WI38 (cell line): ENCODE measurements around the gene LEF1.

Source experiments
- H3K4me3 ChIP-seq: 2 replicates; pipeline ENCODE4 v1.5.1; 2011; ENCODE audit warnings: low read depth, mild to moderate bottlenecking, control low read depth, low read length
- TF ChIP-seq, protein P1 (sequence below): IDR thresholded peaks from 2 replicates; pipeline ENCODE4 v1.5.1; 2012; ENCODE audit warnings: low read depth, mild to moderate bottlenecking, control low read depth, low read length

The LEF1 gene

DNA sequence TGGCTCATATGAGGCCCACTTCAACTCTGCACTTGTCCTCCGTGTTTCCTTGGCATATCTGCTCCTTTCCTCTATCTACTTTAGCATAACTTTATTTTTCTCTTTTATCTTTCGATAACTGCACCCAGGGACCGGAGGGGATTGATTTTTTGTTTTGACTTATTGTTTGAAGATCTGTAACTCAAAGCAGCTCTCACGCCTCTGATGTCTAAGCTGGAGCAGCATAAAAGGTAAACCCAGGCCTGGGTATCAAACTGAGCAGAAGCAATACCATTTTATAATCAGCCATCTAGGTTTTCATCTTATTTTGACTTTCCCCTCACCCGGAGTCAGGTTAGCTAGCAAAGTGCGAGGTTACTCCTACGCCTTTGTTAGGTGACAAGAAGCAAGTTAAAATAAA, 28.4 kb downstream of the LEF1 start:
- TF ChIP-seq, protein P1, sequence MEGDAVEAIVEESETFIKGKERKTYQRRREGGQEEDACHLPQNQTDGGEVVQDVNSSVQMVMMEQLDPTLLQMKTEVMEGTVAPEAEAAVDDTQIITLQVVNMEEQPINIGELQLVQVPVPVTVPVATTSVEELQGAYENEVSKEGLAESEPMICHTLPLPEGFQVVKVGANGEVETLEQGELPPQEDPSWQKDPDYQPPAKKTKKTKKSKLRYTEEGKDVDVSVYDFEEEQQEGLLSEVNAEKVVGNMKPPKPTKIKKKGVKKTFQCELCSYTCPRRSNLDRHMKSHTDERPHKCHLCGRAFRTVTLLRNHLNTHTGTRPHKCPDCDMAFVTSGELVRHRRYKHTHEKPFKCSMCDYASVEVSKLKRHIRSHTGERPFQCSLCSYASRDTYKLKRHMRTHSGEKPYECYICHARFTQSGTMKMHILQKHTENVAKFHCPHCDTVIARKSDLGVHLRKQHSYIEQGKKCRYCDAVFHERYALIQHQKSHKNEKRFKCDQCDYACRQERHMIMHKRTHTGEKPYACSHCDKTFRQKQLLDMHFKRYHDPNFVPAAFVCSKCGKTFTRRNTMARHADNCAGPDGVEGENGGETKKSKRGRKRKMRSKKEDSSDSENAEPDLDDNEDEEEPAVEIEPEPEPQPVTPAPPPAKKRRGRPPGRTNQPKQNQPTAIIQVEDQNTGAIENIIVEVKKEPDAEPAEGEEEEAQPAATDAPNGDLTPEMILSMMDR = no peak
- no peak overlapping the region for H3K4me3 ChIP-seq

DNA sequence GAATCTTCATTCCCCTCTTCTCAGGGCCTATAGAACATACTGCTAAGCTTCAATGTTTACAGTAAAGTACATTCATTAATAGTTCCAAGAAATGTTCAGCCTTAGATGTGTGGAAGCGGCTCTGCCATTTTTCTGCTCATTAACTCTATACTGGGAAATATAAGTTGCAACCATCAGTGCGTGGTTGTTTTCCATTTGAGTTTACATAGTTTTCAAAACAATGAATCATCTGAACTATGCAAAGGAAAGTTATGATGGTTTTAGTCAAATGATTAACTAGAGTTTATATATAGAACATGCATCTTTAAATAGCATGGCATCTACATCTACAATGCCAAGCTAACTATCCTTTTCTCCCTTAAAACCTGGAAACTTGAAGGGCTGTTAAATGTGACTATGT, 29.6 kb downstream of the LEF1 start:
- H3K4me3 ChIP-seq = no peak overlapping the region
- TF ChIP-seq, protein P1 = no peak

DNA sequence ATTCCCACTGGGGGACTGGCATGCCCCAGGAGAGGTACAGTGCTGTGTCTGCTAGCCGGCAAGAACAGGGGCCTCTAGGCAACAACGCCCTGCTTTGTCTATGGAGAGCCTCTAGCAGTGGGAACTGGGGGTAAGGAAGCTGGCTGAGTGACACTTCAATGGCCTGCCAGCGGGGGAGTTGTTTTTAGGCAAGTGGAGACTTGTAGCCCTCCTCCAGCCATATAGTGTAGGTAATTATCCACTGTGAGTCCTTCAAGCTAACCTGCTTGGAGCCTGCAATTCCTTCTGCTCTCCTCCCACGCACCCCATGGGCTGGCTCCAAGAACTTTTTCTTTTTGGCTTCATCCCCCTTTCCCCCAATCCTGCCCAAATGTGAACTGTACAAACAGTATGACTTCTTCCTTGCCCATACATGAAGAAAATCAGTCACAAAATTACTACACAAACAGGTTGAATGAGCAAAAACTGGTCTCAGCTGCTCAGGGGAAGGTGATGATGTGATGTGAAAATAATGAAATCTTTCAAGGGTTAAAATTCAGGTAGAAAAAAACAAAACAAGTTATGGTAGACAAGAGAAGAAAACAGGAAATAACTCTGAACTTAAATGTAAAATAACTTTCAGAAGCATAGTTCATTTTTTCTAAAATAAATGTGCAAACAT, 33.1 kb downstream of the LEF1 start:
- TF ChIP-seq, protein P1 = no peak
- H3K4me3 ChIP-seq = no peak overlapping the region

DNA sequence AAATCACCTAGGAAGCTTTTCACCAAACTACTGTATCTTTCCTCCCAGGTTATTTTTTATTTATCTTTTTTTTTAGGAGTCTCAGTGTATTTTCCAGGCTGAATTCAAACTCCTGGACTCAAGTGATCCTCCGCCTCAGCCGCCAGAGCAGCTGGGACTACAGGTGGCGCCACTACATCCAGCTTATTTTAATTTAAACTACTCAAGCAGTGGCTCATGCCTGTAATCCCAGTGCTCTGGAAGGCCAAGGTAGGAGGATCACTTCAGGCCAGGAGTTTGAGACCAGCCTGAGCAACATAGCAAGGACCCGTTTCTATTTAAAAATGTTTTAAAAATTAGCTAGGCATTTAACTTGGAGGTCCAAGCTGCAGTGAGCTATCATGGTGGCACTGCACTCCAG, 37.8 kb downstream of the LEF1 start:
- no peak overlapping the region for H3K4me3 ChIP-seq
- TF ChIP-seq, protein P1 = no peak

DNA sequence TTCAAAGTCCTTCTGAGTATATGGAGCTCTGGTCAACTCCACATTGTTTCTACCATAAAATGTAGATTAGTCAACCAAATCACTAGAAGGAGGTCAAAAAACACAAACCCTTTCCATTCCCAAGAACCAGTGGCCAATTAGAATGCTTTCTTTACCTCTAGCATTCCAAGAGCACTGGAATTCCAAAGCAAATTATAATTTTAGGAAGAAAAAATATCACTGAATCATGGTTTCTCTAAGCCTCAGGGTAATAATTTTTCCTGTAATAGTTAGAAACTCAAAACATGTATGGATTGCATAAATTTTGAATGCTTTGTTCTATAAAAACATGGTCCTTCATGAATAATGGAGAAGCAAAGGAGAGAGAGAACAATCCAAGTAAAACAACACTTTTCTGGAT, 39.5 kb downstream of the LEF1 start:
- no peak overlapping the region for H3K4me3 ChIP-seq
- TF ChIP-seq, protein P1 = no peak

DNA sequence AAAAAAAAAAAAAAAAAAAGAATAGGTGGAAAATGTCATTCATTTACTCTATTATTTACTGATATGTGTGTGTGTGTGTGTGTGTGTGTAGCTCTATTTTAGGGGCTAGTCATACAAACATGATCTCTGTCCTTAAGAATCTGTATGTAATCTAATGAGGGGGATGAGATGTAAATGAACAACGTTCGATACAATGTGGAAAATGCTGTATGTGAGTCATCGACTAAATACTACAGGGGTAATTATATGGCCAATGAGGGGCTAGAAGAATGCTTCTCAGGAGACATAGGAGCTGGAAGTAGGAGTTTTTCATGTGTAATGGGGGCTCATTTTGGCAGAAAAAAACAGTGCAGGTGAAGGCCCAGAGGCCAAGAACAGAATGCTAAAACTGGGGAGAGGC, 41.9 kb downstream of the LEF1 start:
- H3K4me3 ChIP-seq = no peak overlapping the region
- TF ChIP-seq, protein P1 = no peak

DNA sequence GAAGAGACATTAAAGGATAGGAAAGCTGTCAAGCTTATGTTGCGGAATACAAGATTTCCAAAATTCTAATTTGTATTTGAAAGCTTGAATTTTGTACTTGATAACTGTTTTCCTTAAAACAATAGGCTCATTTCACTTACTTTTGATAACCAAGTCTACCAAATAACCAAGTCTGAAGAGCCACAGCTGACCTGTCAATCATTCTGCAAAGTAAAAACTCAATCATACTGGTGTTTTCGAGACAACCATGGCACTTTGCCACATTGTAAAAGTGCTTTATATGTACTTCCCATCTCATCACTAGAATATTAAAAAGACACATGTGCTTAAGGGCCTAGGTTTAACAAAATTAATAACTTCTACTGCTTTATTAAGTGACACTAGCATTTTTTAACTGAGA, 47.9 kb downstream of the LEF1 start:
- TF ChIP-seq, protein P1 = no peak
- no peak overlapping the region for H3K4me3 ChIP-seq
